HFFc6 (cell line): Measurements from ENCODE around the gene CCDC40. TPM values are rescaled to one million over a fixed set of nuclear protein-coding genes. Genes with fewer than 3 reads are reported as not detected.

Source experiments
- DNase-seq: peaks from one replicate; pipeline ENCODE4 v3.0.0-alpha.2; 2018
- H3K27ac Mint-ChIP-seq: 2 replicates; pipeline ENCODE4 v1.8.0; 2020; ENCODE audit warnings: mild to moderate bottlenecking, mixed read lengths
- H3K27me3 Mint-ChIP-seq: 2 replicates; pipeline ENCODE4 v1.8.0; 2021; ENCODE audit warnings: mild to moderate bottlenecking, moderate library complexity, mixed read lengths; ENCODE audit not compliant: insufficient read depth
- H3K36me3 Mint-ChIP-seq: 2 replicates; pipeline ENCODE4 v1.8.0; 2021; ENCODE audit warnings: low read depth, mixed read lengths
- H3K4me1 Mint-ChIP-seq: 2 replicates; pipeline ENCODE4 v1.8.0; 2020; ENCODE audit warnings: low read depth, mixed read lengths
- H3K4me3 Mint-ChIP-seq: 2 replicates; pipeline ENCODE4 v1.8.0; 2020; ENCODE audit warnings: mild to moderate bottlenecking, moderate library complexity, mixed read lengths
- H3K9me3 Mint-ChIP-seq: 2 replicates; pipeline ENCODE4 v1.8.0; 2020; ENCODE audit warnings: mild to moderate bottlenecking, mixed read lengths
- CTCF ChIP-seq: fragments of 200-600 bp; sonication (generic); IDR thresholded peaks from 2 replicates; pipeline ENCODE4 v1.5.0; 2021; ENCODE audit warnings: antibody characterized with exemption, mild to moderate bottlenecking
- total RNA-seq, 6 experiments: library from RNA; stranded (reverse); fragmentation: NEBNext Ultra II Directional; extraction: Animal tissue kit (Norgen Biotek cat#: 25700); gene quantifications; 2 replicates in 1 of 6; 3 replicates in 5 of 6; pipeline ENCODE4 v1.2.3, GENCODE V29; 2021

CCDC40 gene
- total RNA-seq, 6 experiments from 2014 or later, result 1.7 to 3.2 (median 2.1) TPM

- Mint-ChIP-seq H3K9me3 (peaks cover 4% of the 10 kb centered on the region; the same call in 1 of the 2 replicates), H3K36me3 (0 out of 2 replicates have a peak, but pooled peaks cover 3% of the 10 kb centered on the region), H3K27ac (no peak overlapping the region), H3K27me3 (peaks cover 6% of the 10 kb centered on the region), H3K4me1 (no peaks in the 10 kb centered on the region), H3K4me3 (no peak overlapping the region; the same call in 1 of the 2 replicates)
- DNase-seq, result peak; percentile 62
- TF ChIP-seq CTCF, result peak; percentile 84
Measured at GRCh38 chr17:80082403-80083135, 46.1 kb downstream of the CCDC40 start.

GRCh38 chr17:80083136-80083661 lies 46.8 kb downstream of the CCDC40 start:
- Mint-ChIP-seq H3K4me1 (no peaks in the 10 kb centered on the region), H3K36me3 (no peaks in the 10 kb centered on the region), H3K27me3 (peaks cover 8% of the 10 kb centered on the region), H3K9me3 (no peaks in the 10 kb centered on the region), H3K27ac (no peak overlapping the region), H3K4me3 (no peak overlapping the region)
- no peak for TF ChIP-seq CTCF
- no peak for DNase-seq

- no peak for TF ChIP-seq CTCF
- Mint-ChIP-seq H3K36me3 (no peaks in the 10 kb centered on the region), H3K4me3 (no peak overlapping the region), H3K27ac (no peak overlapping the region), H3K4me1 (no peaks in the 10 kb centered on the region), H3K9me3 (no peaks in the 10 kb centered on the region), H3K27me3 (peaks cover 9% of the 10 kb centered on the region)
- DNase-seq, result no peak
Measured at GRCh38 chr17:80084773-80085172, 48.3 kb downstream of the CCDC40 start.

- no peak overlapping the region for H3K4me3 Mint-ChIP-seq
- no peak for TF ChIP-seq CTCF
- peaks cover 11% of the 10 kb centered on the region for H3K27me3 Mint-ChIP-seq
- no peak for DNase-seq
- no peaks in the 10 kb centered on the region for H3K36me3 Mint-ChIP-seq
- H3K27ac Mint-ChIP-seq, result no peak overlapping the region
- no peaks in the 10 kb centered on the region for H3K4me1 Mint-ChIP-seq
- H3K9me3 Mint-ChIP-seq, result no peaks in the 10 kb centered on the region
Measured at GRCh38 chr17:80086081-80086480, 49.6 kb downstream of the CCDC40 start.

- no peaks in the 10 kb centered on the region for H3K36me3 Mint-ChIP-seq
- H3K4me1 Mint-ChIP-seq, result no peaks in the 10 kb centered on the region
- peaks cover 11% of the 10 kb centered on the region for H3K27me3 Mint-ChIP-seq
- DNase-seq, result no peak
- no peak overlapping the region for H3K4me3 Mint-ChIP-seq
- H3K27ac Mint-ChIP-seq, result no peak overlapping the region
- TF ChIP-seq CTCF, result no peak
- H3K9me3 Mint-ChIP-seq, result no peaks in the 10 kb centered on the region
Measured at GRCh38 chr17:80086616-80087015, 50.2 kb downstream of the CCDC40 start.
